ENCODE measurements around the gene CPT1A.

CPT1A gene

DNA sequence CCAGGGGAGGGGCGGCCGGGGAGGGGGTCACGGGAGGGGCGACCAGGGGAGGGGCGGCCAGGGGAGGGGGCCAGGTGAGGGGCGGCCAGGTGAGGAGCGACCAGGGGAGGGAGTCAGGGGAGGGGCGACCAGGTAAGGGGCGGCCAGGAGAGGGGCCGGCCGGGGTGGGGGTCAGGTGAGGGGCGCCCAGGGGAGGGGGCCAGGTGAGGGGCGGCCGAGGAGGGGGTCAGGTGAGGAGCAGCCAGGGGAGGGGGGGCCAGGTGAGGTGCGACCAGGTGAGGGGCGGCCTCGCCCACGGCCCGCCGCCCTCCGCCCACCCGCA is 90.8 kb downstream of the CPT1A start:
- no peak for DNase-seq

DNA sequence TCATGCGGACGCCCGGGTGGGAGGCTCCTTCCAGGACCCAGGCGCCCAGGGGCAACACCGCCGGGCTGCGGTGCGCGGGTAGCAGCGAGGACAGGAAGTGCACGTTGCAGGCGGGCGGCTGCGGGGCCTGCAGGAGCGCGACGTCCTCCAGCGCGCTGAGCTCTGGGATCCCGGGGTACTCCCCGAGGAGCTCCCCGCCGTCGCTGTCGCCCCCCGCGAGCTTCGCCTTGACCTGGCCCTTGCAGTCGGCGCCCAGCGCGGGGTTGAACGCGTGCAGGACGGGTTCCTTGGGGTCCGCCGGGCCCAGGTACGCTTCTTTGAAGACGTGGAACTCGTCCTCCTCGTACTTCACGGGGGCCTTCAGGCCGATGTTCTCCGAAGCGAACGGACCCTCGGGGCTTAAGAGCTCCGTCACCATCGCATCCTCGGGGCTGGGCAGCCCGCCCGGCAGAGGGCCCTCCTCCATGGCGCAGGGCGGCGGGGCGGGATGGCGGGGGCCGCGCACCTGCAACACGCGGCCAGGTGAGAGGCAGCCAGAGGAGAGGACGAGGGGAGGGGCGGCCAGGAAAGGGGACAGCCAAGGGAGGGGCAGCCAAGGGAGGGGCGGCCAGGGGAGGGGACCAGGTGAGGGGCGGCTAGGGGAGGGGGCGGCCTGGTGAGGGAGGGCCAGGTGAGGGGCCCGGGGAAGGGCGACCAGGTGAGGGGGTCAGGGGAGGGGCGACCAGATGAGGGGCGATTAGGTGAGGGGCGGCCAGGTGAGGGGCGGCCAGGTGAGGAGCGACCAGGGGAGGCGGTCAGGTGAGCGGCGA is 91.3 kb downstream of the CPT1A start:
- no peak for DNase-seq

DNA sequence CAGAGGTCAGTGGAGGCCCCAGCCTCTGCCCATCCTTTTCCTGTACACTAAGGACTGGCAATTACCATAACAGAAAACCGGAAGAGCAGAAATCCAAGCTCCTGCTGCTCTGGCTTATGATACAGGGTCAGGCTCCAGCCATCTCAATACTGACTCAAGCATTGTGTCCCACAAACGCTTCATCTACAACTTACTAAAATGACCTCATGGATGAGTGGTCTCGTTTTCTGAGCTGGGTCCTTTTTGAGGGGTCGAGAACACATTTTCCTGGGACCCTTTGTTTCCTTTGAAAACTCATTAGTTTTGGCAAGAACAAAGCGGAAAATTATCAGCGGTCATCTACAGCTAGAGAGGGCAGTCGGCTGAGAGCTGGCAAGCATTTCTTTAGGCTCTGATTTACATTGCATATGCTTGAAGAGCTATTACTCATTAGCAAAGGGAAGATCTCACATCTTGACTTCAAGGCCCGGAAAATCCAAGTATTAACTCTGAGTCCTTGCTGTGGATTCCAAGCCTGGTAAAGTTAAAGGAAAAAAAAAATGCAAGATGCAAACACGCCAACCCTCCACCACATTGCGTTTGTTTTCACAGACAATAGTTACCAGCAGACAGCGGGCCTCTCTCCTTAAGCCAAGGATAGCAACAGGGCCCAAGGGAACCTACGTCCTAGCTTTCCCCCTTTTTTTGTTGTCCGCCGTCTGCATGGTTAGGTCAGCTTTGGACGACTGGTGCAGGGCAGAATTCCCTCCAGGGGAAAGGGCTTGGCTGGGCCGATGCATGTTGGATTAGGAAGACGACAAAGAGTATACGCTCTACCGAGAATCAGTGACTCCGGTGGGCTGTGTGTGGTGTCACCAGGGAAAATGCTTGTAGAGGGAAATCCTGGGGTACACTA is 92.2 kb downstream of the CPT1A start:
- DNase-seq: no peak

- DNase-seq: no peak
These were observed 93.7 kb downstream of the CPT1A start for GRCh38 chr11:68748061-68748460.

GRCh38 chr11:68743539-68743938 is 98.2 kb downstream of the CPT1A start:
- no peak for DNase-seq

DNA sequence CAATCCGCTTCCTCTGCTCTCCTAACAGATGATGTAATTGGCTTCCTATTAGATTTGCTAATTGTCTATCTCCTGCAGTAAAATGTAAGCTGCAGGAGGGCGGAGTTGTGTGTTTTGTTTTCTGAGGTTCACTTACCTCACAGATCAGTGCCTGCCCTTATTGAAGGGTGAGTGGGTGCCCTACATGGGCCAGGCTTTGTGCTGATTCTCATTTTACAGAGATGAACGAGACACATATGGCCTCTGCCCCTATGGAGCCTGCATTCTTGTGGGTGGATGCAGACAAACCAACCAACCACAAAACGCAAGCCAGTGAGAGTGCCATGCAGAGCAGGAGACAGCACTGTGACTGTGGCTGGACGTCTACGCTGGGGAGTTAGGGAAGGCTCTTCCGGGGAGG is 100.3 kb downstream of the CPT1A start:
- no peak for DNase-seq

DNA sequence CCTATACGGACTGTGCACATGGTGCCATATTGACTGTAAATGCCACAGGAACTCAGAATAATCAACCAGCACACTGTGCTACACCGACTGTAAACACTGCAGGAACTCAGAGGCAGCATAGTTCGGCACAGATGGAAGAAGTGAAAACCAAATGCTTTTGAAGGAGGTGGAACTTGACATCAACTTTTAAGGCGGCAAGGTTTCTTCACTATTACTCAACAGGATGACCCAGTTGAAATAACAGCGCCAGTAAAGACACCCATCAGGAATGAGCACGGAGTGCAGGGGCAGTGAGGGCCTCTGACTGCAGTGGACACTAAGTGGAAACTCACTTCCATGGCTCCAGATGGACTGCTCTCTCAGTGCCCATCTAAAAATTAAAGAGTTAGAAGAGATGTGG is 106.1 kb downstream of the CPT1A start:
- no peak for DNase-seq

GRCh38 chr11:68735125-68735524 is 106.6 kb downstream of the CPT1A start:
- DNase-seq: no peak

- no peak for DNase-seq
These were observed 107.6 kb downstream of the CPT1A start for GRCh38 chr11:68734111-68734510.

- DNase-seq: no peak
These were observed 113.9 kb downstream of the CPT1A start for GRCh38 chr11:68727783-68728182.

- peak; percentile 15 to 58 for DNase-seq
These were observed 117.4 kb downstream of the CPT1A start for GRCh38 chr11:68724293-68724692.

DNA sequence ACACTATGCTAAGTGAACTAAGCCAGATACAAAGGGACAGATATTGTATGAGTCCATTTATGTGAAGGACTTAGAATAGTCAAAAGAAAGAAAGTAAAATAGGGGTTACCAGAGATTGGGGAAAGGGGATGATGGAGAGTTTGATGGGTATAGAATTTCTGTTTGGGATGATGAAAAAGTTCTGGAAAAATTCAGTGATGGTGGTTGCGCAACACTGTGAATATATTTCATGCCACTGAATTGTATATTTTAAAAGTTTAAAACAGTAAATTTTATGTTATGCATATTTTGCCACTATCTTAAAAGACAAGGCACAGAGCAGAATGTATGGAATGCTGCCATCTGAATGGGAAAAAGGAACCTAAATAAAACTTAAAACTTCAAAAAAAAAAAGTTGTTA is 119.6 kb downstream of the CPT1A start:
- no peak for DNase-seq

DNA sequence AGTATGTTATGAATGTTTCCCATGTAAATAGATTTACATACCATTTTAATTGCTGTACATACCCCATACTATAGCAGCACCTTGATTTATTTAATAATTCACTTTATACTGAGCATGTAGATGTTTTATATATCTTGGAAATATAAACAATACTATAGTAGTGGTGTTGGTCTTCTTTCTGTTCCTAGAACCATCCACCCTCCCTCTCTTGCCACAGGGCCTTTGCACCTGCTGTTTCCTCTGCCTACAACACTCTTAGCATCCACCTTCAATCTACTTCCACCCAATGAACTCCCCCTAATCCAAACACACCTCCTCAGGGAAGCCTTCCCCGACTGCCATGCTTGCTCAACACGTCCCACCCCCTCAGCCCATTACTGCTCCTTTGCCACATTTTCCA is 120.6 kb downstream of the CPT1A start:
- no peak for DNase-seq

GRCh38 chr11:68715456-68716122 is 126.1 kb downstream of the CPT1A start:
- no peak for DNase-seq

GRCh38 chr11:68714060-68714856 is 127.5 kb downstream of the CPT1A start:
- no peak for DNase-seq

- DNase-seq: no peak
These were observed 130.6 kb downstream of the CPT1A start for GRCh38 chr11:68711114-68711513.

DNA sequence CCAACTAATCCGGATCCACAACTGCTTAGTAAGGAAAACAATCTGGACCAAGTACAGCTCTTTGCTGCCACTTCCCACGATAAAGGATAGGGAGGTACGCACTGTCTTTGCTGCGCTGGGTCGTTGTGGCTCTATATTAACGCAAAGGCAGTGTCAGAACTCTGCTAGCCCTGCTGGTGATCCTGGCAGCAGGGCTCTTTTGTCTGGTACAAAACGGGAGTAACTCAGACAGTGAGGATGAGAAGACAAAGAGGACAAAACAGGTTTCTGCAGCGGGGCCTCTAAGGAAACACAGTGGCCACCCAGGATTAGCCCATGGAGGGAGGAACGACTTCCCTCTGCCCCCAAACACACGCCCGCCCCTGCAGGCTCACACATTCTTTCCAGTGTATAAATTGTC is 131.3 kb downstream of the CPT1A start:
- DNase-seq: no peak

DNA sequence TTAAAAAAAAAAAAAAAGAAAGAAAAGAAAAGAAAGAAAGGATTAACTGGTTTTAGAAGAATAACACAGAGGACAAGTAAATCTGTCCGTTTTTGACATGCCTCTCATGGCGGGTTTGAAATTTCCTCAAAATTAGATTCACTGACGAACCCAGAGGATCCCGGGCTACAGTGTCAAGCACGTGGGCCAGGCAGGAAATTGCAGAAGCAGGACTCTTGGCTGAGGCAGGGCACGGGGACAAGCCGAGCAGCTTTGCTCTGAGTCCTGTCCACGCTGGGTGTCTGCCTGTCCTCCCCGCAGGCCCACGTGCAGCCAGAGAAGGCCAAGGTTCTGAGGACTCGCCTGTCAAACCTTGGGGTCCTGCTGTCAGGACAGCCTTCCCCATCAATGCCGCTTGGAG is 132.7 kb downstream of the CPT1A start:
- no peak for DNase-seq

GRCh38 chr11:68707527-68707926 is 134.2 kb downstream of the CPT1A start:
- no peak for DNase-seq

GRCh38 chr11:68704887-68705286 is 136.8 kb downstream of the CPT1A start:
- peak; percentile 26 to 59 for DNase-seq

Data from NCI-H524 (cell line).